SU-DHL-6 (cell line): ENCODE data around the gene SUSD4.

Source experiments
- EZH2phosphoT487 ChIP-seq: fragments of 200-600 bp; sonication (generic), shearing (Covaris generic); conservative IDR thresholded peaks from 2 replicates; pipeline ENCODE4 v1.6.1; 2018; ENCODE audit warnings: mild to moderate bottlenecking, antibody characterized with exemption, low read length, moderate library complexity, mixed read lengths
- TF ChIP-seq, protein P1 (sequence below): fragments of 200-600 bp; sonication (generic); IDR thresholded peaks from one replicate; pipeline ENCODE4 v1.5.1; 2017; ENCODE audit warnings: antibody characterized with exemption, mild to moderate bottlenecking, low read length, moderate library complexity; ENCODE audit not compliant: insufficient read depth, poor library complexity, severe bottlenecking

- TF ChIP-seq, protein P1, sequence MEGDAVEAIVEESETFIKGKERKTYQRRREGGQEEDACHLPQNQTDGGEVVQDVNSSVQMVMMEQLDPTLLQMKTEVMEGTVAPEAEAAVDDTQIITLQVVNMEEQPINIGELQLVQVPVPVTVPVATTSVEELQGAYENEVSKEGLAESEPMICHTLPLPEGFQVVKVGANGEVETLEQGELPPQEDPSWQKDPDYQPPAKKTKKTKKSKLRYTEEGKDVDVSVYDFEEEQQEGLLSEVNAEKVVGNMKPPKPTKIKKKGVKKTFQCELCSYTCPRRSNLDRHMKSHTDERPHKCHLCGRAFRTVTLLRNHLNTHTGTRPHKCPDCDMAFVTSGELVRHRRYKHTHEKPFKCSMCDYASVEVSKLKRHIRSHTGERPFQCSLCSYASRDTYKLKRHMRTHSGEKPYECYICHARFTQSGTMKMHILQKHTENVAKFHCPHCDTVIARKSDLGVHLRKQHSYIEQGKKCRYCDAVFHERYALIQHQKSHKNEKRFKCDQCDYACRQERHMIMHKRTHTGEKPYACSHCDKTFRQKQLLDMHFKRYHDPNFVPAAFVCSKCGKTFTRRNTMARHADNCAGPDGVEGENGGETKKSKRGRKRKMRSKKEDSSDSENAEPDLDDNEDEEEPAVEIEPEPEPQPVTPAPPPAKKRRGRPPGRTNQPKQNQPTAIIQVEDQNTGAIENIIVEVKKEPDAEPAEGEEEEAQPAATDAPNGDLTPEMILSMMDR, result no peak
- TF ChIP-seq EZH2phosphoT487, result no peak
Observed at GRCh38 chr1:223394242-223394641, 30.3 kb upstream of the SUSD4 start.
